B cell (primary cell): ENCODE results near the gene PPP1R12B.

Source experiments
- EZH2 ChIP-seq: IDR thresholded peaks from 2 replicates; pipeline ENCODE4 v1.6.1; 2012; ENCODE audit warnings: borderline replicate concordance, low read depth, mild to moderate bottlenecking, moderate library complexity, low read length; ENCODE audit not compliant: insufficient read depth, poor library complexity, severe bottlenecking
- TF ChIP-seq, protein P1 (sequence below): fragments of 200-600 bp; IDR thresholded peaks from one replicate; pipeline ENCODE4 v1.8.0; 2022; ENCODE audit warnings: antibody characterized with exemption, mild to moderate bottlenecking

- TF ChIP-seq, protein P1, sequence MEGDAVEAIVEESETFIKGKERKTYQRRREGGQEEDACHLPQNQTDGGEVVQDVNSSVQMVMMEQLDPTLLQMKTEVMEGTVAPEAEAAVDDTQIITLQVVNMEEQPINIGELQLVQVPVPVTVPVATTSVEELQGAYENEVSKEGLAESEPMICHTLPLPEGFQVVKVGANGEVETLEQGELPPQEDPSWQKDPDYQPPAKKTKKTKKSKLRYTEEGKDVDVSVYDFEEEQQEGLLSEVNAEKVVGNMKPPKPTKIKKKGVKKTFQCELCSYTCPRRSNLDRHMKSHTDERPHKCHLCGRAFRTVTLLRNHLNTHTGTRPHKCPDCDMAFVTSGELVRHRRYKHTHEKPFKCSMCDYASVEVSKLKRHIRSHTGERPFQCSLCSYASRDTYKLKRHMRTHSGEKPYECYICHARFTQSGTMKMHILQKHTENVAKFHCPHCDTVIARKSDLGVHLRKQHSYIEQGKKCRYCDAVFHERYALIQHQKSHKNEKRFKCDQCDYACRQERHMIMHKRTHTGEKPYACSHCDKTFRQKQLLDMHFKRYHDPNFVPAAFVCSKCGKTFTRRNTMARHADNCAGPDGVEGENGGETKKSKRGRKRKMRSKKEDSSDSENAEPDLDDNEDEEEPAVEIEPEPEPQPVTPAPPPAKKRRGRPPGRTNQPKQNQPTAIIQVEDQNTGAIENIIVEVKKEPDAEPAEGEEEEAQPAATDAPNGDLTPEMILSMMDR, result no peak
- TF ChIP-seq EZH2, result no peak
Measured at GRCh38 chr1:202580619-202581018, 232.1 kb downstream of the PPP1R12B start.
